AG08396 (cell line): ENCODE measurements around the gene ADK.

Experiments
- DNase-seq: peaks from one replicate; pipeline ENCODE4 v3.0.0; 2012; ENCODE audit warnings: low spot score, mixed read lengths

Gene ADK

DNA sequence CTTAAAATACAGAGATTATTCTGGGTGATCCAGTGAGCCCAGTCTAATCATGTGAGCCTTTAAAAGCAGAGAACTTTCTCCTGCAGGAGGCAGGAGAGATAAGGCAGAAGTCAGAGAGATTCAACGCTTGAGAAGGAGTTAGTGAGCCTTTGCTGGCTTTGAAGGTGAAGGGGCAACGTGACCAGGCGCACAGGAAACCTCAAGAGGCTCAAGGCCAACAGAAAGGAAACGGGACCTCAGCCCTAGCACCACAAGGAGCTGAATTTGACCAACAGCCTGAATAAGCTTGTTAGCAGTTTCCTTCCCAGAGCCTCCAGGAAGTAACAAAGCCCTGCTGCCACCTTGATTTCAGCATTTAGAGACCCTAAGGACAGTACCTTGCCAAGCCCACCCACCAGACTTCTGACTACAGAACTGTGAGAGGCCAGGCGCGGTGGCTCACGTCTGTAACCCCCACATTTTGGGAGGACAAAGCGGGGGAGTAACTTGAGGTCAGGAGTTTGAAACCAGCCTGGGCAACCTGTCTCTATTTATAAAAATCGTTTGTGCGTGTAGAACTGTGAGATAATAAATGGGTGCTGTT, 588.1 kb downstream of the ADK start:
- DNase-seq: no peak

DNA sequence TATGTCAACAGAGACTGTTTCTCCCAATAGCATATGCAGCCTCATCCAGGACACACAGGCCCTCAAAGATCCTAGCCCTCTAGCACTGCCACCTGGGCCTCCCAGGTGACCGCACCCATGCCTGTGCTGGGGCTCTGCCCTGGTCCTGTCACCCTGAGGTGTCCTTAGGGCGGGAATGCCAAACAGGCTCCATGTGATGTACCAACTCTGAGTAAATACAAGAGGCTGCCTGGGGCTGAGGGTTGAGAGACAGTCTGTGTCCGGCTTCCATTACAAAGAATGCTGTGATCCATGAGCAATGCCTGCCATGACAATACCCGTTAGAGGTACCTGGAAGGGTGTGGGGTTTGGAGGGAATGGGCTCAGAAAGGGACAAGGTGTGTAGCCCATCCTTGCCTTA, 592.4 kb downstream of the ADK start:
- DNase-seq: no peak

DNA sequence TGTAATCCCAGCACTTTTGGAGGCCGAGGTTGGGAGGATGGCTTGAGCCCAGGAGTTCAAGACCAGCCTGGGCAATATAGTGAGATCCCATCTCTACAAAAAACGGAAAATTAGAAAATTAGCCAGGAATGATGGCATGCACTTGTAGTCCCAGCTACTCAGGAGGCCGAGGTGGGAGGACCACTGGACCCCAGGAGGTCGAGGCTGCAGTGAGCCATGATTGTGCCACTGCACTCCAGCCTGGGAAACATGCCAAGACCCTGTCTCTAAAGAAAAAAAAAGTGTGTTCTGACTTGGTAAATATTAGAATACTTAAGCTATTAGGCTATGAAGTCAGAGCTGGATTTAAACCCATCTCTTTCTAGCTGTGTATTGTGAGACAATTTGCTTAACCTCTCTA, 594.4 kb downstream of the ADK start:
- no peak for DNase-seq

DNA sequence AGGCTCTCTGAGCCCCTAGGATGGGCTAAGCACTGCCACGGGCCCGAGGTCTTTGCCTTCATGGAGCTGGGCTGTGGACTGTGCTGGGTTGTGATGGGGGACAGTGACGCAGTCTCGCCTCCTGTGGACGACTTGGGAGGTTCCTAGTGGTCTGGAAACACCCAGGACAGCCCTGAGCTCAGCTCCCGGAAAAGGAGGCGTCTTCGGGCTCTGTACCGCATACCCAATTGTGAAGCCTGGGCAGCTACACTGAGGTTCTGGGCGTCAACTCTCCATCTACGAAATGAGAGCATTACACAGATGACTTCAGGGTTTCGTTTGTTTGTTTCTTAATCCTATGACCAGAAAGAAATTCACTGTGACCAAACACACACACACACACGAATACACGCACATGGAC, 595.8 kb downstream of the ADK start:
- no peak for DNase-seq

DNA sequence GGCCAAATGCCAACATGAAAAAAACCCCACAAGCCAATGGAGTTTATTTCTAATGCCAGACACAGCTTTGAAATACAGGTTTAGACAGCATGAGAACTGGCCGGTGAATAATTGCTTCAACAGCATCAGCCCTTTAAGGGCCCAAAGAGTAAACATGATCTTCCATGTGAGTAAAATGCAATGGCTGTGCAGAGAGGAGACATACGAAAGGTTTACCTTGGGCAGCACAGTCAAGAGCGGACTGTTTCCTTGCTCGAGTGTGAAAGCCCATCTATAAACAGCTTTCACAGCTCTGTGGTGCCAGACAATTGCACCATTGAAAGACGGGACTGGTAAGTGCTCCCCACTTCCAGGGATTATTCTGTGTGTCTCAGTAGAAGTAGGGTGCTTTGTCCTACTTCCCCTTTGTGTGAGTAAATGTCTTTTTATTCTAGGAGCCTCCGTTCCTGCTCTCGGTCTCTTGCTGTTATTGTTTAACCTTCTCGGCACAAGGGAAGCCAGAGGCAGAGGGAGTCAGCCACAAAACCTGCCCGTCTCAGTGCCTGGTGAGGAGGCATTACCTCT, 597.5 kb downstream of the ADK start:
- DNase-seq: no peak

DNA sequence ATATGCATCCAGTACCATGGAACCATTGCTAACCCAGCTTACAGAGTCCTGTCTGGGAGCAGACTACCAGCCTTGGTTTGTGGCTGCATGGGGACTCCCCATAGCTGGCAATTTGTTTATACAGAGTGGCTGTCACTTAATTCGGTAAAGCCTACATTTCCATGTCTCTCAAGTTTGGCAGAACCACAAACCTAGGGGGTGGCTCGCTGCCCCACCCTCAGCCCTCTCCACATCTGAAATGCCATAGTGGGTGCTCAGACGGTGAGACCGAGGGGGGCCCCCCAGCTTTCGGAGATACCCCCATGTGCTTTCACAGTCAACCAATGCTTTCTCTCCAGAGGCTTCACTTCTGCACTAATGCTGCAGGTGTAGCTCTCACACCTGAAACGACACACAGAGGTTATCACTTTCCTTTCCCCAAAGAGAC, 599.8 kb downstream of the ADK start:
- DNase-seq: no peak

DNA sequence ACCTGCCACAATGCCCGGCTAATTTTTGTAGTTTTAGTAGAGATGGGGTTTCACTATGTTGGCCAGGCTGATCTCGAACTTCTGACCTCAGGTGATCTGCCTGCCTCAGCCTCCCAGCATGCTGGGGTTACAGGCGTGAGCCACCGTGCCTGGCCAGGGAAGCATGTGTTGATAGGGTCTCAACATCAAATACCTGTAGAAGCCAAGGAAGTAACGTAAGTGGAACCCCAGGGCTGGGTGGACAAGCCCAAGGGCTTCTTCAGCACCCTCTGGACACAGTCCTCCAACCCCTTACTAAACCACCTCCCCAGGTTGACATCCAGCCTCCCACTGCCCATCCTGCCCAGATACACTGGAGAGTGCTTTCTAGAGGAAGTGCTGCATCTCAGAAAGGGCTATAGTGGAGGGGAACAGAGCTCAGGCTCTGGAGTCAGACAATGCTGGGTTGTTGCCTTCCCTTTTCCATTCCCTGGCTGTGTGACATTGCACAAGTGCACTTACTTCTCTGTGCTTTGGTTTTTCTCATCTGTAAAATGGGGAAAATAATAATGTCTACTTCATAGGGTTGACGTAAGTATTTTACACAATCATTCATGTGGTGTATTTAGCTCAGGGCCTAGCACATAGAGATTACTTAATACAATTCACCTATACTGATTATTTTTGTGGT, 601.5 kb downstream of the ADK start:
- DNase-seq: no peak

DNA sequence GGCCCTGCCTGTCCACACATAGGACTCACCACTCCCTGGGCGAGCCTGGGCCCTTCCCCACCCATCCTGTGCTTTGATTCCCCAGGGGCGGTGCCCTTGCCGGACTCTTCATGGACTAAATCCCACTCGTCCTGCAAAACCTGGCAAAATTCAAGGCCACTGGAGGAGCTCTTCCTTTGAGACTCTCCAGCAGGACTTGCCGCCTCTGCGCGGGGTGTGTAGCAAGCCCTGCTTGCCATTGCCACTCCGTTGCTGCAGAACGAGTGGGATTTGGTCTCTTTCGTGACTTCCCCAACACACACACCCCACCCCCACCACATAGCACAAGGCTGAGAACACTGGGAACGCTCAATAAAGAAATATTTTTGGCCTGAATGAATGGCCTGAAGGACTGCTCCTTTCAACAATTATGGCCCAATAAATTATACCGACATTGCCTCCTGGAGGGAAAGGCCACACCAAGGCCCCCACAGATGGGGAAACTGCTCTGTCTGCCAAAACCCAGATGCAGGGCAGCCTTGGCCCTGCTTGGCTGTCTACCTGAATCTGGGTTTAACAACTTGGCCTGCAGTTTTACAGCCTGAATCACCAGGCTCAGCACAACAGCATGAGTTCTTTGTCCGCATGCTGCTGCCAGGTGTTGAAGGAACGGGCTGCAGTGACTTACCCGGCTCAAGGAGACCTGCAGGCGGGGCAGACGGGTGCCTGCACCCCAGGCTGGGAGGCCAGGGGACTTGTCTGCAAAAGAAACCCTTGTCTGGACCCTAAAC, 602.6 kb downstream of the ADK start:
- no peak for DNase-seq

DNA sequence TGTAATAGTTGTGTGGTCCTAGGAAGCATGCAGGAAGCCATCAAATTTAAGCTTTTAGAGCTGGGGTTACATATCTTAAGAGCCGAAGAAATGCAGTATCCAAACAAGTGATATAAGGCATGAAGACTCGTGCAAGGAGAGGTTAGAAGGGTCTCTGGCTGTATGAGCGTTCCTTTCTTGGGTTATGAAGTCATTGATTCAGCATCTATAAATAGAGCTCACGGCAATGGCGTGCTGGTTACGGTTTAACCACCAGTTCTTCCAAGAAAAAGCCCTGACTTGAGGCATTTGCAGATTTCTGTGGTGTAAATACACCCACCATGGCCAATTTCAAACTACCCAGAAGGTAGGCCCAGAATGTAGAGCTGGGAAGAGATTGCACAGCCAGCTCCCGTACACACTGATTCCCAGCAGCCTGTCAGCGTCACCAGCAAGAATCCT, 603.4 kb downstream of the ADK start:
- no peak for DNase-seq

DNA sequence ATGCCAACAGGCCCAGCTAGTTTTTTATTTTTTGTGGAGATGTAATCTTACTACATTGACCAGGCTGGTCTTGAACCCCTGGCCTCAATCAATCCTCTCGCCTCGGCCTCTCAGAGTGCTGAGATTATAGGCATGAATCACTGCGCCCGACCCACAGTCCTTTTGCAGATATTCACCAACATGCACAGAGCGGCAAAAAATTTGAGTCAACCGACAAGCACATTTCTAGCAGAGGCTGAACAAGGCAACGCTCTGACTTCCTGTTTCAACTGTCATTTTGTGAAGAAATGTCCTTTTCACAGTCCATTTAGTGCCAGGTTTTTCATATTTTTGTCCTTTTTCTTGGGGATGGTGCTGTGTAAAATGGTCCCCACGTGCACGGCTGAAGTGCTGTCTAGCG, 604.3 kb downstream of the ADK start:
- DNase-seq: no peak
